A673 (cell line): Measurements from ENCODE around the gene NT5E.

Experiments used
- EZH2 ChIP-seq: fragments of 200-600 bp; sonication (generic); IDR thresholded peaks from 2 replicates; pipeline ENCODE4 v1.6.1; 2017; ENCODE audit warnings: borderline replicate concordance, low read depth, mild to moderate bottlenecking, mixed read lengths, antibody characterized with exemption, low read length; ENCODE audit not compliant: poor library complexity, severe bottlenecking
- TF ChIP-seq, protein P1 (sequence below): fragments of 300-800, 200-600 bp; sonication (generic); conservative IDR thresholded peaks from 2 replicates; pipeline ENCODE4 v1.5.1; 2017; ENCODE audit warnings: low read depth, mild to moderate bottlenecking, antibody characterized with exemption, low read length, moderate library complexity, mixed read lengths

DNA sequence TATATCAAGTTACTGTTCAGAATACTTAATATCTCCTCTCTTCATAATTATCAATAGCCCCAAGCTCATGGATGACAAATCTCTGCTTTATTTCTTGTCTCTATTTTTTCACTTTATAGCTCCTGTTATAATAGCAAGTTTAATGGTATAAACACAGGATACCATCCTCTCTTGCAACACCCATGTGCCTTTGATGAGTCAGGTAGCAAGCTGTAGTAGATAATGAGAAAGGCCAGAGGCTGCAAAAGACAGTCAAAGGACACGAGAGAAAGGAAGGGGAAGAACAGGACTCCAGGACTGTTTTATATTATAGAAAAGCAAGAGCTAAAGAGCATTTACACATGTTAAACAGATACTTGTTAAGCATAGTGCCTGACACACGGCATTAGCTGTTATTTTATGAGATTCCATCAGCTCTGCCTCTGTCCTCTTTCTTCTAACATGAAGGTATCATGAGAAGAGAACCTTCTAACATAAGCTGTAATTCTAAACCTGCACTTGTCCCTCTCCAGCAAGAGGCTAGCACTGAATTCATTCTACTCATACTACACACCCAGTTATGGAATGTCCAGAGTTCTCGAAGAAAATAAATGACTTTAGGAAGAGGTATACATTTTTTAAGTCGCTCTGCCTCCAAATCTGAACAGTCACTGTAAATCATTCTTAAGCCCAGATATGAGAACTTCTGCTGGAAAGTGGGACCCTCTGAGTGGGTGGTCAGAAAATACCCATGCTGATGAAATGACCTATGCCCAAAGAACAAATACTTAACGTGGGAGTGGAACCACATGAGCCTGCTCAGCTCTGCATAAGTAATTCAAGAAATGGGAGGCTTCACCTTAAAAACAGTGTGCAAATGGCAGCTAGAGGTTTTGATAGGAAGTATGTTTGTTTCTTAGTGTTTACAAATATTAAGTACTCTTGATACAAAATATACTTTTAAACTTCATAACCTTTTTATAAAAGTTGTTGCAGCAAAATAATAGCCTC, 45.0 kb downstream of the NT5E start:
- TF ChIP-seq, protein P1, sequence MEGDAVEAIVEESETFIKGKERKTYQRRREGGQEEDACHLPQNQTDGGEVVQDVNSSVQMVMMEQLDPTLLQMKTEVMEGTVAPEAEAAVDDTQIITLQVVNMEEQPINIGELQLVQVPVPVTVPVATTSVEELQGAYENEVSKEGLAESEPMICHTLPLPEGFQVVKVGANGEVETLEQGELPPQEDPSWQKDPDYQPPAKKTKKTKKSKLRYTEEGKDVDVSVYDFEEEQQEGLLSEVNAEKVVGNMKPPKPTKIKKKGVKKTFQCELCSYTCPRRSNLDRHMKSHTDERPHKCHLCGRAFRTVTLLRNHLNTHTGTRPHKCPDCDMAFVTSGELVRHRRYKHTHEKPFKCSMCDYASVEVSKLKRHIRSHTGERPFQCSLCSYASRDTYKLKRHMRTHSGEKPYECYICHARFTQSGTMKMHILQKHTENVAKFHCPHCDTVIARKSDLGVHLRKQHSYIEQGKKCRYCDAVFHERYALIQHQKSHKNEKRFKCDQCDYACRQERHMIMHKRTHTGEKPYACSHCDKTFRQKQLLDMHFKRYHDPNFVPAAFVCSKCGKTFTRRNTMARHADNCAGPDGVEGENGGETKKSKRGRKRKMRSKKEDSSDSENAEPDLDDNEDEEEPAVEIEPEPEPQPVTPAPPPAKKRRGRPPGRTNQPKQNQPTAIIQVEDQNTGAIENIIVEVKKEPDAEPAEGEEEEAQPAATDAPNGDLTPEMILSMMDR, result no peak
- TF ChIP-seq EZH2, result no peak
